GM04503 (cell line): Measurements from ENCODE around the gene PHF23.

ENCODE experiments used
- DNase-seq: peaks from one replicate; pipeline ENCODE4 v3.0.0-alpha.2; 2012; ENCODE audit warnings: low read depth

PHF23 gene

DNA sequence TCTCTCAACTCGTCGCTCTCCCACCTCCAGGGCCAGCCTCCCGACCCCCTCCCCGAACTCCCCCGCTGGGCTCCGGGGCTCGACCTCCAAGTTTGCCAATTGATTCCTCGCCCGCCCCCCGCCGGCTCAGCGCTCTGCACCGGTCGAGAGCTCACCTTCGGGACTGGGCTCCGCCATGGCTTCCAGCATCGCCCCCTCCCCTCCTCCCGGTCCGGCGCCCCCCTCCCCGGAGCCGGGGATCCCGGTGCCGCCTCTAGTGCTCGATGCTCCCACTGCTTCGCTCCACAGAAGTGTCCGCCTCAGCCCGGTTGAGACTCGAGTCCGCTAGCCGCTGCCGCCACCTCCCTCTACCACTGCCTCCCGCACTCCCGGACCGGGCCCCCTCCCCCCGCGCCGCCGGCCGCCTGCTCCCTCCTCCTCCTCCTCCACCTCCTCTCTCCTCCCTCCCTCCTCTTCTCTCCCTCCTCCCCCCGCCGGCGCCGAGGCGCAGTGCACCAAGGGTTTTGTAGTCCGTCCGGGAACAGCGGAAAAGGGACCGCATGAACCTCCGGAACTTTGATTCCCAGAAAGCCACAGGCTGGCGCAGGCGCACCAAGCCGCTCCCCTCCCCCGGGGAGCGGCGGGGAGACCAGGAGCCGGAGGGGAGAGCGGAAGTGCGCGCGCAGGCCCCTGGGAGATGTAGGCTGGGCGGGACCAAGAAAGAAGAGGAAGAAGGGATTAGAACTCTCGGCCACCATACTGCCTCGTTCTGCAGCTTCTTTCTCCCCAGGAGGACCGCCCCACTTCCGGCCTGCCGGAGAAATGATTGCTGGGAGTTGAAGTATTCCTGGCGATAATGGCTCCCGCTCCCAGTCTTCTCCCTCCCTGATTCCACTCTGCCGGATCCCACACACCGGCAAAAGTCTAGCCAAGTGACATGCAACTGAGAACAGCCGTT lies at the start of gene PHF23:
TSS of gene PHF23 (minus strand) at position 367 of the 937 bp plus-strand sequence. CDS start at position 189, 178 bp downstream.
- peak; percentile 97 for DNase-seq

DNA sequence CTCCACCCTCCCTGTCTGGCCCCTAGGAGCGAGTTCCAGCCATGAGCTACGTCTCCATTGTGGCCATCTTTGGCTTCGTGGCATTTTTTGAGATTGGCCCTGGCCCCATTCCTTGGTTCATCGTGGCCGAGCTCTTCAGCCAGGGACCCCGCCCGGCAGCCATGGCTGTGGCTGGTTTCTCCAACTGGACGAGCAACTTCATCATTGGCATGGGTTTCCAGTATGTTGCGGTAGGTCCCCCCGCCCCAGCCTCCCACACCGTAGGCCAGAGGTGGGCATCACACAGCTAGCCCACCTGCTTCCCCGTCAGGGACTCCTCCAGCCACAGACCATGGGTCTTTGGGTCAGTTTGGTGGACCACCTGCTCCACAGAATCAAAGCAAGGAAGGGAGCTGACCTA lies 46.4 kb upstream of the PHF23 start:
- DNase-seq, result no peak

DNA sequence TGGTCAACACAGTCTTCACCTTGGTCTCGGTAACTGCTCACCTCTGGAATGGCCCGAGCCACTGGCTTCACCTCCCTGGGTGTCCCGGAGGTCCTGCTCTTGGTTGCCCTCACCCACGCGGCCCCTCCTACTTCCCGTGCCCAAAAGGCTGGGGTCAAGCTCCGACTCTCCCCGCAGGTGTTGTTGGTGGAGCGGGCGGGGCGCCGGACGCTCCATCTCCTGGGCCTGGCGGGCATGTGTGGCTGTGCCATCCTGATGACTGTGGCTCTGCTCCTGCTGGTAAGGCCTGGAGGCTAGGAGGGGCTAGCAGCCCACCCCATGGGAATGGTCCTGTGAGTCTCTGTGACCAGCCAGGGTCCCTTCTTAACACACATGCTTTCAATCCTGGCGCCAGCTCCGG lies 45.7 kb upstream of the PHF23 start:
- DNase-seq, result no peak

DNA sequence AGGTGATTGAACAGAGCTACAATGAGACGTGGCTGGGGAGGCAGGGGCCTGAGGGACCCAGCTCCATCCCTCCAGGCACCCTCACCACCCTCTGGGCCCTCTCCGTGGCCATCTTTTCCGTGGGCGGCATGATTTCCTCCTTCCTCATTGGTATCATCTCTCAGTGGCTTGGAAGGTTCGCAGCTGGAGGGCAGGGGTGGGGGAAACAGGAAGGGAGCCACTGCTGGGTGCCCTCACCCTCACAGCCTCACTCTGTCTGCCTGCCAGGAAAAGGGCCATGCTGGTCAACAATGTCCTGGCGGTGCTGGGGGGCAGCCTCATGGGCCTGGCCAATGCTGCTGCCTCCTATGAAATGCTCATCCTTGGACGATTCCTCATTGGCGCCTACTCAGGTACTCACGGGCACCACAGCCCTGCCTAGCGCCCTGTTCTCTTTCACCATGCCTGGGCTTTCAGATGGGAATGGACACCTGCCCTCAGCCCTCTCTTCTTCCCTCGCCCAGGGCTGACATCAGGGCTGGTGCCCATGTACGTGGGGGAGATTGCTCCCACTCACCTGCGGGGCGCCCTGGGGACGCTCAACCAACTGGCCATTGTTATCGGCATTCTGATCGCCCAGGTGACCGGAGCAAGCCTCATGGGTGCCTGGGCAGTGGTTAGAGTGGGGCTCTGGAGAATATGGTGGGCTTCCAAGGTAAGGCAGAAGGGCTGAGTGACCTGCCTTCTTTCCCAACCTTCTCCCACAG lies 44.4 kb upstream of the PHF23 start:
- DNase-seq, result no peak

DNA sequence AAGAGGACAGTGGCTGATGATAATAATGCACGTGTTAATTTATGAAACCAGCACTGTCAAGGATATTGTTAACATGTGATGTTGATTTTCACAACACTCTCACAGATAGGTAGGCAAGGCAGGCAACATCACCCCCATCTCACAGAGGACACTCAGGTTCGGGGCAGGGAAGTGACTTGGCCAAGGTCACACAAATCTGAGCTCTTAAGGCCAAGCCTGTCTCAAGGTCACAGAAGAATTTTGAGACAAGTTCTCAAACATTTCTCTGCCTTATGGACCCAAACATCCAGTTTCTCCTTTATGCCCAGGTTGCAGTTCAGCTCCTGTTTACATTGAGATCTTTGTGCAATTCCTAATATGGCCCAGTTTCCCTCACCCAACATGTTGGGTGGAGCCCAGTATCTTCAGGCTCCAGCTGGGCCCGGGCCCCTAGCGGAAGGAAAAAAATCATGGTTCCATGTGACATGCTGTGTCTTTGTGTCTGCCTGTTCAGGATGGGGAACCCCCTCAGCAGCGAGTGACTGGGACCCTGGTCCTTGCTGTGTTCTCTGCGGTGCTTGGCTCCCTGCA lies 43.6 kb upstream of the PHF23 start:
- no peak for DNase-seq

DNA sequence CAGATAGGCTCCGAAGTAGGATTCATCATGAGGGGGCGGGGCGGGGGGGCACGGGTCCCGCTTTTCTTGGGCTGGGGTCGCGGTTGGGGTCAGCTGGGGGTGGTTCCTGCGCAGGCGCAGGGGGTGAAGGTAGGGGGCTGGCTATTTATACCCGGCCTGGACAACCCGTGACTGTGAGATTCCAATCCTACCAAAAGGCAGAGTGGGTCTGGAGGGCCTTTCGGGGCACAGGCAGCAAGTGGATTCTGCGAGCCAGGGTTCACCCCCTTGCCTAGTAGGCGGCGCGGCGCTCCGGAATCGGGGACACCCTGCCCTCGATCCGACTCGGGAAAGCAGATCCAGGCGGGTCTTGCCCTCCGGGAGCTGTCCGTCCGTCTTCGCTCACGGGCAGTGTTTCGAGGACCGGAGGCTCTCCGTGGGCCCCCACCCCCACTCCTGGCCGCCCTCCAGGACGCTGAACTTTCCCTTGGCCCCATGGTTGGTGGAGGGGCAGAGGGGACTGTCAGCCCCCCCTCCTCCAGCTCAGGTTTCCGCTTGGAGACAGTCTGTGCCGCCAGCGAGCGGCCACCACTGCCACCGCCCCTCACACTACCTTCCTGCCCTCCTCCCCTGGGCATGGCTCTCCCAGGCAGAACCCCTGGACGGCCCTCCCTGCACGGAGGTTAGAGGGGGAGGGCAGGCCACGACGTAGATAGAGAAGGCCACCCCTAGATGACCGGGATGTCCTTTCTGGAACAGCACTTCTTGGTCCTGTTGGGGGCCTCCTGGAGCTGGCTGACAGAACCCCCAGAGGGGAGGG lies 42.9 kb upstream of the PHF23 start:
- DNase-seq, result no peak

DNA sequence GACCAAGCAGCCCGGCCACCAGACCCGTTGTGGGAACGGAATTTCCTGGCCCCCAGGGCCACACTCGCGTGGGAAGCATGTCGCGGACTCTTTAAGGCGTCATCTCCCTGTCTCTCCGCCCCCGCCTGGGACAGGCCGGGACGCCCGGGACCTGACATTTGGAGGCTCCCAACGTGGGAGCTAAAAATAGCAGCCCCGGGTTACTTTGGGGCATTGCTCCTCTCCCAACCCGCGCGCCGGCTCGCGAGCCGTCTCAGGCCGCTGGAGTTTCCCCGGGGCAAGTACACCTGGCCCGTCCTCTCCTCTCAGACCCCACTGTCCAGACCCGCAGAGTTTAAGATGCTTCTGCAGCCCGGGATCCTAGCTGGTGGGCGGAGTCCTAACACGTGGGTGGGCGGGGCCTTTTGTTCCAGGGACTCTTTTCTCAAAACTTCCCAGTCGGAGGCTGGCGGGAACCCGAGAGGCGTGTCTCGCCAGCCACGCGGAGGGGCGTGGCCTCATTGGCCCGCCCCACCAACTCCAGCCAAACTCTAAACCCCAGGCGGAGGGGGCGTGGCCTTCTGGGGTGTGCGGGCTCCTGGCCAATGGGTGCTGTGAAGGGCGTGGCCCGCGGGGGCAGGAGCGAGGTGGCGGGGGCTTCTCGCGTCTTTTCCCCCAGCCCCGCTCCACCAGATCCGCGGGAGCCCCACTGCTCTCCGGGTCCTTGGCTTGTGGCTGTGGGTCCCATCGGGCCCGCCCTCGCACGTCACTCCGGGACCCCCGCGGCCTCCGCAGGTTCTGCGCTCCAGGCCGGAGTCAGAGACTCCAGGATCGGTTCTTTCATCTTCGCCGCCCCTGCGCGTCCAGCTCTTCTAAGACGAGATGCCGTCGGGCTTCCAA lies 42.1 kb upstream of the PHF23 start, which contains the start of gene SLC2A4:
TSS of gene SLC2A4 (plus strand) at position 645 of the 879 bp plus-strand sequence. CDS start at position 862, 217 bp downstream.
- DNase-seq, result peak; percentile 44

DNA sequence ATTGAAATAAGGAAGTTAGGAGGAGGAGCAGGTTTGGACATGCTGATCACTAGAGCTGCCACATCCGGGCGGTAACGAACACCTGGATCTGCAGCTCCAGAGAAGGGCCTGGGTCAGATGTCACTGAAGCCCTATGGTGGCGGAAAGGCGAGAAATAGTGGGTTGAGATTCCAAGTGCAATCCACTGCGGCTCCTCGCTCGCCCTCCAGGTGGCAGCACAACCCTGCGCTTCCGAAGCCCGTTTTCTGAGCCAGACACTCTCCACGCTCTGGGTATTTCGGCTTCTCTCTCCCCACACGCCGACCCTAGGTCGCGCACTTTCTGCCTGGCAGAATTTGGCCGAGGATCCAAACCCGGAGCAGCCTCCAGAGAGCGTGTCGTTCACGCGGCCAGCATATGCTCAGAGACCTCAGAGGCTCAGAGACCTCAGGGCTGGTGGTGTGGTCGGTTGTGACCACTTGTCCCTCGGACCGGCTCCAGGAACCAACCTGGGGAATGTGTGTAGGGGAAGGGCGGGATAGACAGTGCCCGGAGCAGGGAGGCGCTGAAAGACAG lies 41.3 kb upstream of the PHF23 start:
- no peak for DNase-seq

DNA sequence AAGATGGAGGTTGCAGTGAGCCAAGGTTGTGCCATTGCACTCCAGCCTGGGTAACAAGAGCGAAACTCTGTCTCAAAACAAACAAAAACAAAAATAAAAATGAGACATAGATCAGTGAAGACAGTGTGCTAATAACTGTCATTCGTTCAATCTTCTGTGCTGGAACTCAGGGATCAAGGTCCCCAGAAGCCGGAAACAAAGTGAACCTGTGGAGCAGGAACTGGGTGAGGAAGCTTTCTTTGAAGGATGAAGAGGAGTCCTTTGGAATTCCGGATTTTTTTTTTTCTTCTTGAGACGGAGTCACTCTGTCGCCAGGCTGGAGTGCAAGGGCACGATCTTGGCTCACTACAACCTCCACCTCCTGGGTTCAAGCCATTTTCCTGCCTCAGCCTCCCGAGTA lies 40.2 kb upstream of the PHF23 start:
- DNase-seq, result no peak

DNA sequence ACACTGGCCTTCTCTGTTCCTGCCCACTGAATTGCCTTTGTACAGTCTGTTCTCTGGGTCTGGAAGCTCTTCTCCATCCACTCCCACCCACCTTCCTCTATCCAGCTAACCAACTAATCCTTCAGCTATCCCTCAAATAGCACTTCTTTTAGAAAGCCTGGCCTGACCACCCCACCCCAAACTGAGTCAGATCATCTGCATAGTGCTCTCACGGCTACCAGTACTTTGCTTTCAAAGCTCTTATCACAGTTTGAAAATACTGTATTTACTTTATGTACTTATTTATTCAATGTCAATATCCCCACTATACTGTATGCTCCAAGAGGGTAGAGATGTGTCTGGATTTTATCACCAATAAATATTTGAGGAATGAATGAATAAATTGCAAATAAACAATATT lies 27.5 kb upstream of the PHF23 start:
- no peak for DNase-seq

DNA sequence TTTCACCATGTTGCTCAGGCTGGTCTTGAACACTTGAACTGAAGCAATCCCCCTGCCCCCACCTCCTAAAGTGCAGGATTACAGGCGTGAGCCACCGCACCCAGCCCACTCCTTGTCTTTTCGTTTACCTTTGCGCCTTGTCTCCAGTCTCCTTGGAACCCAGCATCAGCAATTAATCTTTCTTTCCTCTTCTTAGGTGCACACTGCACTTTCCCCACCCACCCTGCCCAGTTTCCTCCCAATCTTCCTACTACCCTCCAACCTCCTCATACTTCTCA lies 24.5 kb upstream of the PHF23 start:
- DNase-seq, result no peak

DNA sequence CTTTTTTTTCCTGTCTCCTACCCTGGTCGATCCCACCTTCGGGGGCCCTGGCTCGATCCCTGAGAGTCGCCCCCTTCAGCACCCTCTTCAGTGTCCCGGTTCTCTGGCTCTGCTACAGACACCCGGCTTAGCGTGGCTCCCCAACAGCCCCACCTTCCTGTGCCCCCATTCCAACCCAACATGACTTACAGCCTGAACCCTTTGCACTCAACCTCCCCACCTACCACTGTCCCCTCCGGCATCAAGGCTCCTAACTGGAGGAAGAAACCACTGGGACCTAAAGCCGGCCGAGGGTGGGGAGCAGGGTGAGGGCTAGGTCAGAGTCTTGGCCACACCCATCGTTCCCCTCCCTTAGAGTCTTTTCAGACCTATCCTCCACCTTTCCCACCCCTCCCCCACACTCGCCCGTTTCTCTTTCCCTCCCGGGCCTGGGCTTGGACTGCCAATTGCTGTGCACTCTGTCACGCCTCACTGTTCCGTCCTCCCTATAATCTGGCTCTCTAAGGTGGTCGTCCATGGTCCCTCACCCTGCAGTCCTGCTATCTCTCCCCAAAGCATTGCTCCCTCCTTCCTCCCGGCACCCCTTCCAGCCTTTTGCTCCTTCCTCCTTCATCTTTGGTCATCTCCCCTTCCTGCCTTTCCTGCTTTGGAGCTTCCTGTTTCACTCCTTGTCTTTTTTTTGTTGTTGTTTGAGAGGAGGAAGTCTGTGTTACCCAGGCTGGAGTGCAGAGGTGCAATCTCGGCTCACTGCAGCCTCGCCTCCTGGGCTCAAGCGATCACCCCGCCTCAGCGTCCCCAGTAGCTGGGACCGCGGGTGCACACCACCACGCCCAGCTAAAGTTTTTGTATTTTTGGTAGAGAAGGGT lies 23.9 kb upstream of the PHF23 start:
- DNase-seq, result no peak

DNA sequence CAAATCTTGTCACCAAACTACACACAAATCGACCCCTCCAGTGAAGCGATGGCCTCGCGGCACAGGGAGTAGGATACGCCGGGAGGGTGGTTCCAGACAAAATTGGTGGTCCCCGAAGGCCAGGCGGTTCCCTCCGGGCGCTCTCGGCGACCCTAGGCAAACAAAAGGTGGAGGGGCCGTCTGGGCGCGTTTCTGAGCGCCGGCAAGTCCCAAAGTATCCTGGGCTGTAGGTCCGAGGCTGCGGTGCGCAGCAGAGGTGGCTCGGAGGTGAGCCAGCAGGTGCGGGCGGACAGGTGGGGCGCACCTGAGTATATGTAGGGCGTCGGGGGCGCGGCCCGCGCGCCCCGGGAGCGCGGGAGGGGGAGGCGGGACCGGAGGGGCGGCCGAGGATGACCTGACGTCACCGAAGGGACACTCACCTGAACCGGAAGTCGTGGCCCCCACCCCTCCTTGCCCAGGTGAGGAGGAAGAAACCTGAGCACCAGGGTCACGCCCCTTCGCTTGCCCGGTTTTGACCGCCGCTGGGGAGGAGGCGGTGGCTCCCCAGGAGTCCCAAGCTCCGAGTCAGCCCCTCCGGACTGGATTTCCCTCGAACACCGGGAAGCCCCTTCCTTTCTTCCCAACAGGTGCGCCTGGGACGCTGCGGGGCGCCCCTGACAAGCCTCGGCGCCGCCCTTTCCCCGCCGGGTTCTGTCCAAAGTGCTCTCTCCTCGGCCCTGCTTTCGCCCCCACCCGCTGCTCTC lies 23.1 kb upstream of the PHF23 start, which contains the start of gene CLDN7:
TSS of gene CLDN7 (minus strand) at position 287 of the 743 bp plus-strand sequence. CDS start 435 bp downstream, outside the sequence.
- no peak for DNase-seq

DNA sequence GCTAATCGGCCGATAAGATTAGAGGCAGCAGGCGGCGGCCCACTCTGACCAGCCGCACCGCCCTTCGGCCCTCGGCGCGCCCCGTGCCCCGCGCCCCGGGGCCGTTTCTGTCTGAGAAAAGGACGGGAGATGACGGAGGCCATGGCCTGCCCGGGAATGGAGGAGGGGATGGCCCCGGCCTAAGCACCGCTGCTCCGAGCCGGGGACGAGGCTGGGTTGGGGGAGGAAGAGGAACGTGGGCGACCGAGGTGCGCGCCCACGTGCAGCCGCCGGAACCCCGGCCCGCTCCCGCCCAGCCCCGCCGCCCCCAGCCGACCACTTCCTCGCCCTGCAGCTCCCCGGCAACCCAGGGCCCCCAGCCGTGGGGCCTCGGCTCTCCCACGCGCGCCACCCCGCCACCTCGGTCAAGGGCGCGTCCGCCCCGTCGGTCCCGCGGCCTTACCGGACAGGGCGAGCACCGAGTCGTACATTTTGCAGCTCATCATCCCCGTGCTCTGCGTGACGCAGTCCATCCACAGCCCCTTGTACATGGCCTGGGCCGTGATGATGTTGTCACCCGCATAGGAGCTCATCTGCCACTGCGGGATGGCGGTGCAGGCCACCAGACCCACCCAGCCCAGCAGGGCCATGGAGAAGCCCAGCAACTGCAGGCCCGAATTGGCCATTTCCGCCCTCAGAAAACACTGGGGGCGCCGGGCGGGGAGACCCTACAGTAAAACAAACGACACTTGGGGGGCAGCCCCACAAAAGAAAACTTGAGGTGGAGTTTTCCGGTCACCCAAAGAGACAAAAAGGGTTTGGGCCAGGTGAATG lies 22.3 kb upstream of the PHF23 start:
- no peak for DNase-seq

DNA sequence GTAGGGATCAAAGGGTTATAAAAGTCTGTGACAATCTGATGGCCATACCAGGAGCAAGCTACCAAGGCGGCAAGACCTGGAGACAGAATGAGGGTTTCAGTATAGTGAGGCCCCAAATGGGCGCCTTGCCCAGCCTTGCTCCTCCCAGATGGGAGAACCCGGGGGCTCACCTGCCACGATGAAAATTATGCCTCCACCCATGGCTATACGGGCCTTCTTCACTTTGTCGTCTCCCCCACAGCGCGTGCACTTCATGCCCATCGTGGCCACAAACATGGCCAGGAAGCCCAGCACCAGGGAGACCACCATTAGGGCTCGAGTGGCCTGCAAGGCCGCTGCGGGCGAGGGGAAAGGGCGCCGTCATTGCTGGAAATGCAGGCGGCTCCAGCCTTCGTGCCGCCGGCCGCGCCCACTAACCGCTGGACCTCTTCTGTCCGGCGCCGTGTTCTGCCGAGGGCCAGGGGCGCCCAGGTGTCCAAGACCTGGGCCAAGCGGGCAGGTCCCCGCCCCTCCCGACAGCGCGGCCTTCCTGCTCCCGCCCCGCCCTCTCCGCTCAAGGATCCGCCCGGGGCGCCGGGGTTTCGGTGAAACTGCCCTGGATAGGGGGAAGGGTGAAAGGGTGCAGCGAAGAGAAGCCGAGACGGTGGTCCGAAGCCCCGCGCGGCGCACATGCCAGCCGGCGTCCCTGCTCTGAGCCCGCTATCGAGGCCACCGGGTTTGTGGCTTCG lies 21.6 kb upstream of the PHF23 start:
- no peak for DNase-seq

DNA sequence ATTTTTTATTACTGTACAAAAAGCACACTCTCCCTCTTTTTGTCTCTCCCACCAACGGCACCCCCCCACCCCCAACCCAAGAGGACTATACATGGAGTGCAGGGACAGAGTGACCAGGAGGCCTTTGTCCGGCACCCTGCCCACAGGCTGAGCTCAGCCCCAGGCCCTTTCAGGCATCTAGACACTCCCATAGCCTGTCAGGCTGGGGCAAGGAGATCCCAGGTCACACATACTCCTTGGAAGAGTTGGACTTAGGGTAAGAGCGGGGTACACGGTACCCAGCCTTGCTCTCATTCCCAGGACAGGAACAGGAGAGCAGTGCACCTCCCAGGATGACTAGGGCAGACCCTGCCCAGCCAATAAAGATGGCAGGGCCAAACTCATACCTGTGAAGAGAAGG lies 20.9 kb upstream of the PHF23 start:
- no peak for DNase-seq

DNA sequence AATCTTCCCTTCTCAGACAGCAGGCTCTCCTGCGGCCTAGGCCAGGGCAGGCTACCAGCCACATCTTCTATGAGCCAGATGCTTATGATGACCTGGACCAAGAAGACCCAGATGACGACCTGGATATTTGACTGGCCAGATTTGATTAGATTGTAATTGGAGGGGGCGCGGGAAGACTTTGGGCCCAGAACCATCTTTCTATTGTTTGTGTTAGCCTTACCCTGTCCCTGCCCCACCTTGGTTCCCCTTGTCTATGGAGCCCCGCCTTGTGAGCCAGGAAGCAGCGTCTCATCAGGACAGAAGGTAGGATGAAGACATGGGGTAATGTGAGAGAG lies 20.3 kb upstream of the PHF23 start:
- no peak for DNase-seq
